HL-60/S4 treated with retinoic acid at 250 ng/mL for 4 days and 3 days (cell line): ENCODE results near the gene ECI1.

Source experiments
- in situ Hi-C: fragments of 300-500 bp; cut with MboI; formaldehyde crosslinking; loops from 2 replicates; pipeline ENCODE4 v1.7.0; 2022; ENCODE audit warnings: low sequenced_read_pairs

ECI1 gene

DNA sequence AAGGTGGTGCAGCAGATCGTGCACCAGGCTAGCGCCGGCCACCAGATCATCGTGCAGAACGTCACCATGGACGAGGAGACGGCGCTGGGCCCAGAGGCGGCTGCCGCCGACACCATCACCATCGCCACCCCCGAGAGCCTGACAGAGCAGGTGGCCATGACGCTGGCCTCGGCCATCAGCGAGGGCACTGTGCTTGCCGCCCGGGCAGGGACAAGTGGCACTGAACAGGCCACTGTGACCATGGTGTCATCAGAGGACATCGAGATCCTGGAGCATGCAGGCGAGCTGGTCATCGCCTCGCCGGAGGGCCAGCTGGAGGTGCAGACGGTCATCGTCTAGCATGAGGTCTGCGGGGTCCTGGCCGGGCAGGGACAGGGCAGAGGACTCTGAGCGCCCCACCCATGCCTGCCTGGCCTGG is 16.1 kb downstream of the ECI1 start:
- in situ Hi-C loops, result no loop called here

DNA sequence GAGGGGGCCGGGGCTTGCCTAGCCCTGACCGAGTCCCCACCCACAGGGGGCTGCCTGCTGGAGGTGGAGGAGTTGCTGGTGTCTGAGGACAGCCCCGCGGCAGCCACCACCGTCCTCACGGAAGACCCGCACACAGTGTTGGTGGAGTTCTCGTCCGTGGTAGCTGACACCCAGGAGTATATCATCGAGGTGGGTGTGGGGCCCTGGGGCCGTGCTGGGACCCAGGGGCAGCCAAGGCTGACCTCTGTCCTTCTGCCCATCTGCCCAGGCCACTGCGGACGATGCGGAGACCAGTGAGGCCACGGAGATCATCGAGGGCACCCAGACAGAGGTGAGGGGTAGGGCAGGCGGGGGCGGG is 16.6 kb downstream of the ECI1 start:
- in situ Hi-C loops, result no loop called here

DNA sequence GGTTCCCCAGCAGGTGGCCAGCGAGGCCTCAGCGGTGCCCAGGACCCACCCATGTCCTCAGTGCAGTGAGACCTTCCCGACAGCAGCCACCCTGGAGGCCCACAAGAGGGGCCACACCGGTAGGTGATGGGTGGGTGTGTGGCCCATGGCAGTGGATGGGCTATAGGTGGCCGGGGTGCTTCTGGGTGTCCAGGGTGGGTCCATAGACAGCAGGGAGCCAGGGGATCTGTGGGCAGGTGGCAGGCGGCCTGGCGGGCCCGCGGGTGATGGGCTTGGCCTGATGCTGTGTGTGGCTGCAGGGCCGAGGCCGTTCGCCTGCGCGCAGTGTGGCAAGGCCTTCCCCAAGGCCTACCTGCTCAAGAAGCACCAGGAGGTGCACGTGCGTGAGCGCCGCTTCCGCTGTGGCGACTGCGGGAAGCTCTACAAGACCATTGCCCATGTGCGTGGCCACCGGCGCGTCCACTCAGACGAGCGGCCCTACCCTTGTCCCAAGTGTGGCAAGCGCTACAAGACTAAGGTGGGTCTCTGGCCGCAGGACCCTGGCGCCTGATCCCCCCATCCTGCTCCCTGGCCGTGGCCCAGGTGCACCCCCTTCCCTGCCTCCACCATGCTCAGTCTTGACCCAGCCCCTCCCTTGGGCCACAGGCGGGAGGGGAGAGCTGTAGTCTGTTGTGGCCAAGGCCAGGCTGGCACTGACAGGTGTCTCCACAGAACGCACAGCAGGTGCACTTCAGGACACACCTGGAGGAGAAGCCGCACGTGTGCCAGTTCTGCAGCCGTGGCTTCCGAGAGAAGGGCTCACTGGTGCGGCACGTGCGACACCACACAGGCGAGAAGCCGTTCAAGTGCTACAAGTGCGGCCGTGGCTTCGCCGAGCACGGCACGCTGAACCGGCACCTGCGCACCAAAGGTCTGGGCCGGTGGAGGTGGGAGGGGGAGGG is 17.2 kb downstream of the ECI1 start:
- in situ Hi-C loops, result no loop called here

DNA sequence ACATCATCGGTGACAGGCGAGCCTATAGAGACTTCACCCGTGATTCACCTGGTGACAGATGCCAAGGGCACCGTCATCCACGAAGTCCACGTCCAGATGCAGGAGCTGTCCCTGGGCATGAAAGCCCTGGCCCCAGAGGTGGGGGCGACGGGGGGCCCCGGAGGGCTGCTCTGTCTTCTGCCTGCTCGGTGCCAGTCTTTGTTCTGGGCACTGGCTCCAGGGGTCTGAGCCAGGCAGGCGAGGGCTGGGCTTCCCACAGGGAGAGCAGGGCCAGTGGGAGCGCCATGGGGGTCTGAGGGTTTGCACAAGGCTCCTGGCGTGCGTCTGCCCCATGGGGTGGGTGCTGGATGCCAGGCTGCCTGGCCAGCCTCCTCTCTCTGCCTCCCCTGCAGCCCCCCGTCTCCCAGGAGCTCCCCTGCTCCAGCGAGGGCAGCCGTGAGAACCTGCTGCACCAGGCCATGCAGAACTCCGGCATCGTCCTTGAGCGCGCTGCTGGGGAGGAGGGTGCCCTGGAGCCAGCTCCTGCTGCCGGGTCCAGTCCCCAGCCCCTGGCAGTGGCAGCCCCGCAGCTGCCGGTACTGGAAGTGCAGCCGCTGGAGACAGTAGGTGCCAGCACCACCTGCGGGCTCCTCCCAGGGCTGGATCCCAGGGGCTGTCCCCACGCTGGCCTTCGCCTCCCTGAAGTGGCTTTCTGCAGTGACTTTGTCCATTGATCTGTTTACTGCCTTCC is 18.2 kb downstream of the ECI1 start:
- in situ Hi-C loops, result no loop called here

DNA sequence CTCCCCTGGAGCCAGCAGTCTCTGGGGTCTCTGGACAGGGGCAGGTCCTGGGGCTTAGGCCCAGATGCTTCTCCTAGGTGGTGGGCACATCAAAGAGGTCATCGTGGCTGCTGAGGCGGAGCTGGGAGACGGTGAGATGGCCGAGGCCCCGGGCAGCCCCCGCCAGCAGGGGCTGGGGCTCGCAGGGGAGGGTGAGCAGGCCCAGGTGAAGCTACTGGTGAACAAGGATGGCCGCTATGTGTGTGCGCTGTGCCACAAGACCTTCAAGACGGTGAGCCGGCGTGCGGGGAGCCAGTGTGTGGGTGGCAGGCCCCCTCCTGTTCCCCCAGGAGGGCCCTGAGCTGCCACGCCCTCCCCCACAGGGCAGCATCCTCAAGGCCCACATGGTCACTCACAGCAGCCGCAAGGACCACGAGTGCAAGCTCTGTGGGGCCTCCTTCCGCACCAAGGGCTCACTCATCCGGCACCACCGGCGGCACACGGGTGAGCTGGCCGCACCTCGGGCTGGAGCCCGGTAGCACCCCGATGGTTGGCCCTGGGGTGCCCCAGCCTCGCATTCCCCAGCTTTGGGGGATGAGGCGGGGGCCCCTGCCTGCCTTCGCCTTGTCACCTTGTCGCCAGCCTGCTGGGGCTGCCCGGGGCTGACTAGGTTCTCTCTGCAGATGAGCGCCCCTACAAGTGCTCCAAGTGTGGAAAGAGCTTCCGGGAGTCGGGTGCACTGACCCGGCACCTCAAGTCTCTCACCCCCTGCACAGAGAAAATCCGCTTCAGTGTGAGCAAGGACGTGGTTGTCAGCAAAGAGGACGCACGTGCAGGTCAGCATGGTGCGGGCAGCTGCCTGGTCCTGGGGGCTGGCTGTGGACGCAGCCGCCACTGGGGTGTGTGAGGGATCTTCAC is 19.0 kb downstream of the ECI1 start:
- in situ Hi-C loops, result no loop called here

DNA sequence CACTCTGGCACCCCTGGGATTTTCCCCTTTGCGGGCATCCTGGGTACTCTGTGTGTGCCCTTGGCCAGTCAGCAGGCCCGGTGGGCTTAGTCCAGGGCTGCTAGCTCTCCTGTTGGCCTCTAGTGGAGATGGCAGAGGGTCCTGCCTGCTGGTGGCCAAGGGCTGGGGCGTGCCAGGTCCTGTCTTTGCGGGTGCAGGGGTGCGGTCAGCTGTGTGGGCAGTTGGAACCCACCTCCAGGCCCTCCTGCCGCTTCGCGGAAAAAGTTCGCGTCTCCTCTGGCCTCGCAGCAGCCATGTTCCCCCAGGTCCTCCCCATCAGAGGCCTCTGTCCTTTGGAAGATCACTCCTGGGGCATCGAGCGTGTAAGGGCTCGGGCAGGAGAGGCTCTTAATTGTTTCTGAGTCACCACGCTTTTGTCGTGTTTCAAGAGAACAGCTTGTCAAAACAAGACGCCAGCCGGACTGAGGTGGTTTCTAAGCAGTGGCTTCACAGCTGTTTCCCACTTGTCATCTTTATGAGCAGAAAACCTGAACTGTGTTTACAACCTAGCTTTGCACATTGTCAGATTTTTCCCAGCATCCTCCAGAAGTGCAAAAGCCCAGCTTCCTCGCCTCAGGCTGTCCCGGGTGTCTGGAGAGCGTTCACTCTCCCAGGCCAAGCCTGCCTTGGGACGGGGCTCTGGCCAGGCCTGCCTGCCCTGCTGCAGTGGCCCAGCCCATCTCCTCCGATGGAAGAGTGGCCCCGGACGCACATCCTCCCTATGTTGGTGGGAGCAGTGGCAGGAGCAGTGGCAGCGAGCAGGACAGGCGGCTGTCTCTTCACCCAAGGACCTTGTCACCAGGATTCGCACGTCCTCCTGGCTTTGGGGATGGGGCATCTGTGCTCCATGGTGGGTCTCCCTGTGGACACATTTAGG is 20.1 kb downstream of the ECI1 start:
- in situ Hi-C loops, result no loop called here

DNA sequence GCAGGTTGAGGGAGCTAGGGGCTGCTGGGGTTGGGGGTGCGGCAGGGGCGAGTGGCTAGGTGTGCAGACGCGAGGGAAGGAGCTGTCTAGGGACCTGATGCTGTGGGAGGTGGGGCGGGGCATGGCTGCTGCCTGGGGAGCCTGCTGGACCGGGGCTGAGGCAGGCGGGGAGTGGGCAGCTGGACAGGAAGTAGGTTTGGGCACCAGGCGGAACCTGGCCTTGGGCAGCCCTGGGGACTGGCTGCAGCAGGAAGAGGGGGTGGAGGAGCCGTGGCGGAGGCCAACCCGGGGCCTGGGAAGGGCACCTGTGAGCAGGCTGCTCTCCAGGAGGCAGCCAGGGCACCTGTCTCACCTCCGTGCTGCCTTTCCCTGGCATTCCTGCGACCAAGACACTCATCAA is 21.0 kb downstream of the ECI1 start:
- in situ Hi-C loops, result no loop called here

DNA sequence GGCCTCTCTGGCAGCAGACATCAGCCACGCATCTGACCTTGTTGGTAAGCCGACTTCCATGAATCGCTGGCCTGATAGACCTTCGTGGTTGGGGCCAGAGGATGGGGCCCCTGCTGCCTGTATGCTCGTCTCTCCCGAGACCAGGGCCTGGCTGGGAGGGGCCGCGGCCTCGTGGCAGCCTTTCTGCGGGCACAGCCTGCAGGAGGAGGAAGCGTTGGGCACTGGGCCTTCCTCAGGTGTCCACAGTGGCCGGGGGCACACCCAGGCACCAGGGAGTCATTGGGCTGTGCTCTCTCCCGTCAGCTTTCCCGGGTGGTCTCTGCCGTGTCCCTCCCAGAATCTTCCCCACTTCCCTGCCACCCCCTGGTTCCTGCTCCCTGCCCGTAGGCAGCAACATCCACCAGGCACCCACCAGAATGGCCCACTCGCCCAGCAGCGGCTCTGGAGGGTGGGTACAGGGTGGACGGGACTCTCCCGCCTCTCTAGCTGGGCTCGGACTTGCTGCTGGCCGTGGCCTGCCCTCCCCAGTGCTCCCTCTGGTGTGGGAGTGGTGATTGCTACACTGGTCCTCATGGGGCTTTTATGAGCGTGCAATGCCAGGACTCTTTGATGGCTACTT is 21.6 kb downstream of the ECI1 start:
- in situ Hi-C loops, result no loop called here

DNA sequence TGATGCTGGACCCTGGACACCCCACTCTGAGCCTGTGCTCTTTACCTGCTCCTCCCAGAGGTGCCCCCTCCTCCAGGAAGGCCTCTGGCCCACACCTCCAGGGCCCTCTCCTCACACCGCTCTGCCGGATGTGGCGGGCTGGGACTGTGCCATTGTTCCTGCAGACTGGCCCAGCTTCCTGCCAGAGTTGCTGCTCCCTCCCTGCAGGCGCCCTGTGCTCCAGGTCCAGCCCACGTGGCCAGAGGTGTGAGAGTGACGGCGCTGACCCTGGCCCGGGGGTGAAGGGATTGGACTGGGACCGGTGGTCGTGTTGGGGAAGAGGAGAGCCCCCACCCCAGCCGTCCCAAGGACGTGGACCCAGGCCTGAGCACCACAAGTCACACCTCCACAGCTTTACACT is 22.3 kb downstream of the ECI1 start:
- in situ Hi-C loops, result no loop called here

DNA sequence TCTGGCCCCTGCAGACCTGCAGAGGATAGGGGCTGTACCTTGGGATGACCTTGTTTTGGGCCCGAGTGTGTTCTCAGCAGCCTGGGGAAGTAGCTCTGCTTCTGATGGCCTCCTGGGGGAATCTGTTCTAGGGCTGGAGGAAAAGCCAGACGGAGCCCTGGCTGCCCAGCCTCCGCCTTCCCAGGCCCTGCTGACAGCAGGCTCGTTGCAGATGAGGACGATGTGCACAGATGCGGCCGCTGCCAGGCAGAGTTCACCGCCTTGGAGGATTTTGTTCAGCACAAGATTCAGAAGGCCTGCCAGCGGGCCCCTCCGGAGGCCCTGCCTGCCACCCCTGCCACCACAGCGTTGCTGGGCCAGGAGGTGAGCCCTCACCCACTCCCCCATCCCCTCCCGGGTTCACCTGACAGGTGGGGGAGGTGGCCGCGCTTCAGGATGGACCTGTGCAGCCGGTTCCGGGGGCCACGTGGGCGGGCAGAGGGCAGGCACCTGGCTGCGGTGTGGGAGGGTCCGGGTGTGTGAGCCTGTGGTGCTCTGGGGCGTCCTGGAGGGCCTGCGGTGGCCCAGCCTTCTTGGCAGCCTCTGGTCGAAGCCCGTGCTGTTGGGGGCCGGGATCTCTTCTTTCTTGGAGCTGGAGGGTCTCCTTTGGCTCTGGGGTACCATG is 23.1 kb downstream of the ECI1 start:
- in situ Hi-C loops, result no loop called here

DNA sequence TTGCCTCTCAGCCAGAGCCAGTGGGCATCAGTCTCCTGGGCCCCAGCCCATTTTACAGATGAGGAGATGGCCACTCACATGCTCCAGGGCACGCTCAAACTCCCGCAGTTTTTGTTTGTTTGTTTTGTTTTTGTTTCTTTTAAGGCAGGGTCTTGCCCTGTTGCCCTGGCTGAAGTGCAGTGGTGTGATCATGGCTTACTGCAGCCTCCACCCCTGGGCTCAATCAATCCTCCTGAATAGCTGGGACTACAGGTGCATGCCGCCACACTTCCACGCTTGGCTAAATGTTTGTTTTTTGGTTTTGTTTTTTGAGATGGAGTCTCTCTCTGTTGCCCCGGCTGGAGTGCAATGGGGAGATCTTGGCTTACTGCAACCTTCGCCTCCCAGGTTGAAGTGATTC is 24.5 kb downstream of the ECI1 start:
- in situ Hi-C loops, result no loop called here

DNA sequence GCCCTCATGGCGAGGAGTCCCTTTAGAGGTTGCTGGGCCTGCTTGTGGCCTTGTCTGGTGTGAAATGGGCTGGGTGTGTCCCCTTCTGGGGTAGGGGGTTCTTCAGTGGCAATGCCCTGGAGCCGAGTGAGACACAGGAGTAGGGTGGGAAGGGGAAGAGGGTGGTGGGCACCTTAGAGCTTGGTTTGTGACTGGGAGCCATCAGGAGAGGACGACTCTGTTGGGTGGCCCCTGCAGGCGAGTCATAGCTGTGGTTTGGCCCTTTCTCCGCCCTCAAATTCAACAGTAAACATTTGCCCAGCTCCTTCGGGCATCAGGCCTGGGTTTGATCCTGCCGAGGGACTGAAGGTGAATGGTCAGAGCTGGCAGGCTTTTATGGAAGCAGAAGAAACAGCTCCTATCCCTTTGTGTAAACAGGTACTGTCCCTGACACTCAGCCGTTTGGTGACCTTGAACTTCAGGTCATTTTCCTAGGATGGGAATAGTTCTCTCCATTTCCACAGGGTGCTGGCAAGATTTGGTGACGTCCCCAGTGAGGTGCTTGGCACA is 25.1 kb downstream of the ECI1 start:
- in situ Hi-C loops, result no loop called here

DNA sequence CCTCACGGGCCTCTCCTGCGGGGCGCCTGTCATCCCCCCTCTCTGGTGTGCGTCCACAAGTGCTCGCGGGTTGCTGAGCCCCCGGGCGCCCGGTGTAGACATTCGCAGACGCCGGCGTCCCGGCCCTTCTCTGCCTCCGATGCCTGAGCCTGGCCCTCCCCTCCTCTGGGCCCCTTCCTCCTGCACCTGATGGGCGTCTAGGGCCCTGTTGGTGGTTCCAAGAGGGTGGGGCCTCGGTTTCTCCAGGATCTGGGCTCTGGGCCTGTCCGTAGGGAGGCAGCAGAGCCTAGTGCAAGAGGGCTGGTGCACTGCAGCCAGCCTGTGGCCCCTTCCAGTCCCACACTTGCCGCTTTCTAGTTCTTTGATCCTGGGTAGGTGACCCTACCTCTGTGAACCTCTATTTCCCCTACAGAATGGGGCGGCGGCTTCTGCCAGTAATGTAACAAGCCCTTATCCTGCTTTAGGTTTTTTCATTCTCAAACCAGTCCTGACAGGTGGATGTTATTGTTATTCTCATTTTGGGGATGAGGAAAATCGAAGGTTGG is 27.4 kb downstream of the ECI1 start:
- in situ Hi-C loops, result no loop called here

DNA sequence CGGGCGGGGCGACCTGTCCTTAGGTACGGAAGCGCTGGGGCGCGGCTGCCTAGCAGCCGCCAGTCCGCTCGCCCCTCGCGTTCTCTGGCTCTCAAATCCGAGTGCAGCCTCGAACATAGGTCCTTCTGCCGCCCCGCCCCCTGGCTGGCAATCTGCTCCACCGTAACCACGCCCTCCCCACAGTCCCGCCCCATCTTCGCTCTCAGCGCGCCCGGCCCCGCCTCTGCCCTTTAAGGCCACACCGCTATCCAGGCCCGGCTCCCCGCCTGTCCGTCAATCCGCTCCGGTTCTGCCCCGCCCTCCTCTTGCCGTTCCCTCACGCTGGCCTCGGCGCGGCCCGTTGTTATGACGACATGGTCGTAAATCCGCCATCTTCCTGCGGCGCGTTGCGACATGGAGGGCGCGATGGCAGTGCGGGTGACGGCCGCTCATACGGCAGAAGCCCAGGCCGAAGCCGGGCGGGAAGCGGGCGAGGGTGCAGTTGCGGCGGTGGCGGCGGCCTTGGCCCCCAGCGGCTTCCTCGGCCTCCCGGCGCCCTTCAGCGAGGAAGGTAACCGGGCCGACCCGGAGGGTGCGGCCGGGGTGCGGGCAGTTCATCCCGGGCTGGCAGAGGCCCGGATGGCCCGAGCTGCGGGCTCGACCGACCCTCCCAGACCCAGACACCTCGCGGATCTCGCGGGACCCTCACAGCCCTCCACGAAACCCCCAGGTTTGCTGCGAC is 28.0 kb downstream of the ECI1 start, which contains the start of gene E4F1:
Gene E4F1 (plus strand): TSS at position 371 of the 721 bp plus-strand sequence. CDS start 23 bp downstream, at position 394.
- in situ Hi-C loops, result no loop called here

DNA sequence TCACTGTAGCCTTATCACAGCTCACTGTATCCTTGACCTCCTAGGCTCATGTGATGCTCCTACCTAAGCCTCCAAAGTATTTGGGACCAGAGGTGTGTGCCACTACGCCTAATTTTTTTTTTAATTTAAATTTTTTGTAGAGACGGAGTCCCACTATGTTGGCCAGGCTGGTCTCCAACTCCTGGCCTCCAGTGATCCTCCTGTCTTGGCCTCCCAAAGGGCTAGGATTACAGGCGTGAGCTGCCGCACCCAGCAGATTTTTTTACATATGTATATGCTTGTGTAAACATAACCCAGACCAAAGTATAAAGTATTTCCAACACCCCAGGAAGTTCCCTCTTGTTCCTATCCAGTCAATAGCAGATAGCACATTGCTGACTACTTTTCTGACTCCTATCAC is 35.1 kb downstream of the ECI1 start:
- in situ Hi-C loops, result no loop called here

DNA sequence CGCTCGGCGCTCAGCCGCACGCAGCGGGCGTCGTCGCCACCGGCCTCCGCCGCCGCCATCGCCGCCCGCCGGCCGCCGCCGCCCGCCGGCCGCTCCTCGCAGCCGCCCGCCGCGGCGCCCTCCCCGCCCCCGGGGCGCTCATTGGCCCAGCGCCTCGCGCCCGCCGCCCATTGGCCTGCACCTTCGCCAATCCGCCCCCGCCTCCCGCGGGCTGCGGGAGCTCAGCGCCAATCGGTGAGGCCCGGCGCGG is 36.7 kb downstream of the ECI1 start, which contains the start of gene PGP:
Gene PGP (minus strand): TSS at position 122 of the 250 bp plus-strand sequence. CDS start 63 bp downstream, at position 59.
- in situ Hi-C loops, result no loop called here

DNA sequence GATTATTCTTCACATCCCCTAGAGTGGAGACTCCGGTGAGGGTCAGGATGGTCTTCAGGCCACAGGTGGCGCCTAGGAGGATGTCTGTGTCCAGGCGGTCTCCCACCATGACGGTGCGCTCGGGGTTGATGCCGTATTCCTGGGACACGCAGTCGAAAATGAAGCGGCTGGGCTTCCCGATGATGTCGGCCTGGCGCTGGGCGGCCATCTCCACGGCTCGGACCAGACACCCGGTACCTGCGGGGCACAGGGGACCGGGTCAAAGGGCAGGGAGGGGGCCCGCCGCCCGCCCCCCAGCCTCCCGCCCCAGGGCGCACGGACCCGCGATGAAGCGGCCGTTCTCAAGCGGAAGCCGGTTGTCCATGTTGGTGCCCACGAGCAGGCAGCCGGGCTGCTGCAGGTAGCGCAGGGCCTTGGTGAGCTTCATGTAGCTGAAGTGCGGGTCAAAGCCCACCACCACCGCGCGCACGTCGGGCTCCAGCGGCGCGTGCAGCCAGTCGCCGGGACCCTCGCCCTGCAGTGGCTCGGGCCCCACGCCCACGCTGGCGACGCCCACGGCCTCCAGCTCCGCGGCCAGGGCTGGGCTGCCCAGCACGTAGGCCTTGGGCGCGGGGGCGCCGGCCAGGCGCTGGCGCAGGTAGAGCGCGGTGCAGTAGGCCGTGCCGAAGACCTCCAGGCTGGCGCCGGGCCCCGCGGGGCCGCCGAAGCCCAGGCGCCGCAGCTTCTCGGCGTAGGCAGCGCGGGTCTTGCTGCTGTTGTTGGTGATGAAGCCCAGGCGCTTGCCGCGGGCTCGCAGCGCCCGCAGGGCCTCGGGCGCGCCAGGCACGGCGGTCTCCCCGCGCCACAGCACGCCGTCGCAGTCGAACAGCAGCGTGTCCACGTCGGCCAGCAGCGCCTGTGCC is 37.3 kb downstream of the ECI1 start:
- in situ Hi-C loops, result no loop called here
